CD4-positive, alpha-beta T cell (primary cell): Measurements from ENCODE around the gene ADAT3. TPM values are rescaled to one million over a fixed set of nuclear protein-coding genes. Genes with fewer than 3 reads are reported as not detected.

Experiments used
- ATAC-seq: fragments of 200-7000 bp; cut with Tn5 transposase; one replicate; pipeline ENCODE4 v1.10.0; 2022; ENCODE audit warnings: mild to moderate bottlenecking; ENCODE audit not compliant: poor library complexity
- CTCF ChIA-PET: fragments of 350-600 bp; sonication (Branson Sonifier 250); formaldehyde crosslinking; loops from one replicate; lab custom pipeline; 2021; ENCODE audit warnings: antibody characterized with exemption, inconsistent platforms; lab: Charles Lee
- POLR2A ChIA-PET: fragments of 350-600 bp; sonication (Branson Sonifier 250); formaldehyde crosslinking; loops from one replicate; lab custom pipeline; 2021; ENCODE audit warnings: antibody characterized with exemption, inconsistent platforms; lab: Charles Lee
- DNase-seq, 14 experiments: peaks; one replicate each; pipeline ENCODE4 v3.0.0-alpha.2; 2013 to 2020; ENCODE audit warnings: mixed read lengths in 2 of 14
- H3K27ac ChIP-seq, 2 donors: one replicate each; pipeline versions ENCODE4 v1.5.1 to v1.7.0; 2013; ENCODE audit warnings: low read length in 2 of 2, low read depth in 1 of 2, mild to moderate bottlenecking in 1 of 2
- H3K27me3 ChIP-seq, 2 experiments: 1 replicate in 1 of 2; 2 replicates in 1 of 2; pipeline versions ENCODE4 v1.6.1 to v1.7.0; 2013; ENCODE audit warnings: low read length in 2 of 2, control low read depth in 1 of 2, mild to moderate bottlenecking in 1 of 2, moderate library complexity in 1 of 2; ENCODE audit not compliant: insufficient read depth in 2 of 2, control insufficient read depth in 1 of 2
- H3K36me3 ChIP-seq: one replicate; pipeline ENCODE4 v1.6.1; 2013; ENCODE audit warnings: low read length, control low read depth; ENCODE audit not compliant: insufficient read depth
- H3K4me1 ChIP-seq: one replicate; pipeline ENCODE4 v1.6.1; 2013; ENCODE audit warnings: low read length, control low read depth; ENCODE audit not compliant: insufficient read depth
- H3K4me3 ChIP-seq: one replicate; pipeline ENCODE4 v1.5.1; 2013; ENCODE audit warnings: mild to moderate bottlenecking, low read length, moderate library complexity
- H3K9me3 ChIP-seq, 2 experiments: 1 replicate in 1 of 2; 2 replicates in 1 of 2; pipeline versions ENCODE4 v1.6.1 to v1.7.0; 2013; ENCODE audit warnings: low read length in 2 of 2, mild to moderate bottlenecking in 2 of 2, control low read depth in 1 of 2, moderate library complexity in 1 of 2; ENCODE audit not compliant: control insufficient read depth in 1 of 2, insufficient read depth in 1 of 2
- H3K27ac Mint-ChIP-seq: one replicate; pipeline ENCODE4 v1.8.0; 2020; ENCODE audit warnings: mixed read lengths
- H3K27me3 Mint-ChIP-seq: one replicate; pipeline ENCODE4 v1.8.0; 2021; ENCODE audit warnings: mixed read lengths
- H3K36me3 Mint-ChIP-seq: one replicate; pipeline ENCODE4 v1.8.0; 2021; ENCODE audit warnings: low read depth, mixed read lengths
- H3K4me1 Mint-ChIP-seq: one replicate; pipeline ENCODE4 v1.8.0; 2021; ENCODE audit warnings: low read depth, mixed read lengths
- H3K4me3 Mint-ChIP-seq: one replicate; pipeline ENCODE4 v1.8.0; 2020; ENCODE audit warnings: mild to moderate bottlenecking, mixed read lengths
- H3K9me3 Mint-ChIP-seq: one replicate; pipeline ENCODE4 v1.8.0; 2020; ENCODE audit warnings: mixed read lengths
- CTCF ChIP-seq: fragments of 200-600 bp; IDR thresholded peaks from one replicate; pipeline ENCODE4 v1.8.0; 2022; ENCODE audit warnings: antibody characterized with exemption, mild to moderate bottlenecking
- intact Hi-C, 2 experiments: fragments of 100-400 bp; cut with DNase I in 1 of 2; cut with micrococcal nuclease in 1 of 2; formaldehyde crosslinking; loops; one replicate each; pipeline versions ENCODE4 v1.15.1 to v1.9.0; 2023 to 2025; cut with DNase I, micrococcal nuclease
- total RNA-seq, 174 experiments: library from RNA in 2 of 174; stranded (reverse) in 2 of 174; gene quantifications; one replicate each; pipeline ENCODE4 v1.2.3 and lab custom pipeline; 2021 to 2026

The ADAT3 gene
- total RNA-seq, 2 experiments from 2014 or later: 7.9 to 8.2 TPM

GRCh38 chr19:1962674-1963073, 57.5 kb downstream of the ADAT3 start:
- intact Hi-C loops: loop anchor here in 1 of 2 experiments (5.0 kb wide), 1 partner anchor 35 kb away; no protein-coding TSS in a partner anchor
- H3K36me3 ChIP-seq: peaks cover 26% of the 10 kb centered on the region
- H3K9me3 ChIP-seq: no peaks in the 10 kb centered on the region
- peaks cover 27% of the 10 kb centered on the region for H3K4me1 ChIP-seq
- H3K9me3 Mint-ChIP-seq: no peaks in the 10 kb centered on the region
- H3K4me3 Mint-ChIP-seq: no peak overlapping the region
- DNase-seq: no peak
- no peaks in the 10 kb centered on the region for H3K27me3 ChIP-seq
- ATAC-seq: no peak
- no peak overlapping the region for H3K4me3 ChIP-seq
- TF ChIP-seq CTCF: no peak
- peaks cover 29% of the 10 kb centered on the region for H3K4me1 Mint-ChIP-seq
- ChIA-PET POLR2A (no interaction called here), CTCF (no interaction called here)
- no peak overlapping the region for H3K27ac ChIP-seq
- H3K36me3 Mint-ChIP-seq: peaks cover 27% of the 10 kb centered on the region
- no peak overlapping the region for H3K27ac Mint-ChIP-seq
- no peaks in the 10 kb centered on the region for H3K27me3 Mint-ChIP-seq

Other genes with a start within 250 kb of the ADAT3 start
- not detected for gene ONECUT3, start 151.9 kb upstream of the ADAT3 start, total RNA-seq
- 1 to 10 TPM; 2.5 to 3.2 TPM for gene ATP8B3, start 93.1 kb upstream of the ADAT3 start, total RNA-seq
- gene REXO1, start 56.9 kb upstream of the ADAT3 start, total RNA-seq: 100 to 1,000 TPM; 106 to 114 TPM
- 10 to 100 TPM; 83.8 to 89.2 TPM for gene KLF16, start 41.8 kb upstream of the ADAT3 start, total RNA-seq
- gene ABHD17A, start 19.9 kb upstream of the ADAT3 start, total RNA-seq: 100 to 1,000 TPM; 156 to 172 TPM
- 10 to 100 TPM; 12.7 to 15.4 TPM for gene SCAMP4, start within 50 bp of the ADAT3 start, total RNA-seq
- gene CSNK1G2, start 35.8 kb downstream of the ADAT3 start, total RNA-seq: 100 to 1,000 TPM; 122 to 127 TPM
- 10 to 100 TPM; 44.4 to 44.9 TPM for gene BTBD2, start 110.3 kb downstream of the ADAT3 start, total RNA-seq
- gene MKNK2, start 145.8 kb downstream of the ADAT3 start, total RNA-seq: 100 to 1,000 TPM; 325 to 347 TPM
- 10 to 100 TPM; 96.4 to 97.3 TPM for gene MOB3A, start 190.9 kb downstream of the ADAT3 start, total RNA-seq
- 10 to 100 TPM; 17.4 to 17.9 TPM for gene IZUMO4, start 191.5 kb downstream of the ADAT3 start, total RNA-seq
- 10 to 100 TPM; 41.8 to 41.9 TPM for gene AP3D1, start 246.2 kb downstream of the ADAT3 start, total RNA-seq